HepG2 (cell line): Measurements from ENCODE around the gene ILKAP. TPM values are rescaled to one million over a fixed set of nuclear protein-coding genes. Genes with fewer than 3 reads are reported as not detected.

Experiments
- ASH2L ChIP-seq: fragments of 300-600, 200-600 bp; sonication (generic); IDR thresholded peaks from 2 replicates; pipeline ENCODE4 v1.7.0; 2017; ENCODE audit warnings: low read depth, mild to moderate bottlenecking, moderate library complexity, mixed read lengths, low read length; ENCODE audit not compliant: insufficient read length
- CCAR2 ChIP-seq: fragments of 200-400 bp; formaldehyde crosslinking; optimal IDR thresholded peaks from 2 replicates; pipeline ENCODE3; 2018; ENCODE audit warnings: low read depth, mild to moderate bottlenecking, low read length, moderate library complexity
- FOXP1 ChIP-seq, 2 experiments: fragments of 450-650 bp in 1 of 2; IDR thresholded peaks; 2 replicates each; pipeline ENCODE4 v1.6.1; 2017 to 2018; ENCODE audit warnings: antibody characterized with exemption in 1 of 2
- HNRNPLL ChIP-seq: fragments of 200-400 bp; formaldehyde crosslinking; IDR thresholded peaks from 2 replicates; pipeline ENCODE4 v1.6.1; 2017; ENCODE audit warnings: mild to moderate bottlenecking, low read depth, low read length; ENCODE audit not compliant: poor library complexity, severe bottlenecking
- JDP2 ChIP-seq: sonication (generic); formaldehyde crosslinking; IDR thresholded peaks from 2 replicates; pipeline ENCODE4 v1.8.1; 2022; ENCODE audit warnings: missing genetic modification reagents, borderline replicate concordance
- MYNN ChIP-seq: sonication (generic); formaldehyde crosslinking; IDR thresholded peaks from 2 replicates; pipeline ENCODE4 v1.4.0; 2020; ENCODE audit warnings: mild to moderate bottlenecking, low read depth, missing genetic modification reagents
- RXRB ChIP-seq: IDR thresholded peaks from 2 replicates; pipeline ENCODE4 v1.6.1; 2016; ENCODE audit warnings: borderline replicate concordance, missing genetic modification reagents, missing compliant biosample characterization
- SAP130 ChIP-seq: IDR thresholded peaks from 2 replicates; pipeline ENCODE4 v1.6.1; 2016; ENCODE audit warnings: low read depth
- ZBTB49 ChIP-seq: sonication (generic); formaldehyde crosslinking; IDR thresholded peaks from 2 replicates; pipeline ENCODE4 v1.4.0; 2020; ENCODE audit warnings: missing genetic modification reagents, borderline replicate concordance
- ZBTB8A ChIP-seq: sonication (generic); formaldehyde crosslinking; IDR thresholded peaks from 2 replicates; pipeline ENCODE4 v1.4.0; 2020; ENCODE audit warnings: mild to moderate bottlenecking, low read depth, missing genetic modification reagents, borderline replicate concordance
- ZNF256 ChIP-seq: sonication (generic); formaldehyde crosslinking; conservative IDR thresholded peaks from 2 replicates; pipeline ENCODE4 v1.4.0; 2020; ENCODE audit warnings: missing genetic modification reagents
- ZNF281 ChIP-seq: sonication (generic); formaldehyde crosslinking; IDR thresholded peaks from 2 replicates; pipeline ENCODE4 v1.4.0; 2020; ENCODE audit warnings: missing genetic modification reagents, borderline replicate concordance
- ZNF33A ChIP-seq: sonication (generic); formaldehyde crosslinking; IDR thresholded peaks from 2 replicates; pipeline ENCODE4 v1.5.1; 2020; ENCODE audit warnings: missing genetic modification reagents, mild to moderate bottlenecking, moderate library complexity, borderline replicate concordance
- ZNF430 ChIP-seq: sonication (generic); formaldehyde crosslinking; IDR thresholded peaks from 2 replicates; pipeline ENCODE4 v1.9.0; 2021; ENCODE audit warnings: mild to moderate bottlenecking, missing genetic modification reagents
- ZNF570 ChIP-seq: sonication (generic); formaldehyde crosslinking; IDR thresholded peaks from 2 replicates; pipeline ENCODE4 v1.4.0; 2020; ENCODE audit warnings: mild to moderate bottlenecking, missing genetic modification reagents, borderline replicate concordance
- ZNF614 ChIP-seq: IDR thresholded peaks from 2 replicates; pipeline ENCODE4 v1.6.1; 2018; ENCODE audit warnings: missing biosample characterization, missing genetic modification reagents, inconsistent platforms, borderline replicate concordance
- ZNF777 ChIP-seq: sonication (generic); formaldehyde crosslinking; IDR thresholded peaks from 2 replicates; pipeline ENCODE4 v1.4.0; 2020; ENCODE audit warnings: missing genetic modification reagents
- ZSCAN9 ChIP-seq: IDR thresholded peaks from 2 replicates; pipeline ENCODE4 v1.6.1; 2016; ENCODE audit warnings: borderline replicate concordance
- polyA plus RNA-seq, 8 experiments: library from polyadenylated mRNA; depleted of rRNA in 3 of 8; stranded (reverse) in 7 of 8; unstranded in 1 of 8; fragments of >200 nt; fragmentation: Illumina TruSeq in 4 of 8; extraction: Trizol in 4 of 8; gene quantifications; 2 replicates each; pipeline versions ENCODE4 v1.2.1 to v1.2.3, GENCODE V29; 2011 to 2016; ENCODE audit warnings: low read depth in 4 of 8, missing spikeins in 1 of 8, mixed read lengths in 1 of 8; ENCODE audit not compliant: insufficient read depth in 1 of 8
- total RNA-seq, 5 experiments: library from RNA; depleted of rRNA; stranded (reverse); fragments of >200 nt; fragmentation: Illumina TruSeq; extraction: Trizol; gene quantifications; 2 replicates each; pipeline ENCODE4 v1.2.3, GENCODE V29; 2016; ENCODE audit warnings: low read depth in 1 of 5
- TF ChIP-seq, protein P1 (sequence below): sonication (generic); formaldehyde crosslinking; IDR thresholded peaks from 2 replicates; pipeline ENCODE4 v1.4.0; 2020; ENCODE audit warnings: missing genetic modification reagents

ILKAP gene
- total and polyA plus RNA-seq, 2 of the 13 experiments (the other 11 are each of a cell fraction or from before 2014, with no cell fraction given): 29.6 to 33.1 TPM

DNA sequence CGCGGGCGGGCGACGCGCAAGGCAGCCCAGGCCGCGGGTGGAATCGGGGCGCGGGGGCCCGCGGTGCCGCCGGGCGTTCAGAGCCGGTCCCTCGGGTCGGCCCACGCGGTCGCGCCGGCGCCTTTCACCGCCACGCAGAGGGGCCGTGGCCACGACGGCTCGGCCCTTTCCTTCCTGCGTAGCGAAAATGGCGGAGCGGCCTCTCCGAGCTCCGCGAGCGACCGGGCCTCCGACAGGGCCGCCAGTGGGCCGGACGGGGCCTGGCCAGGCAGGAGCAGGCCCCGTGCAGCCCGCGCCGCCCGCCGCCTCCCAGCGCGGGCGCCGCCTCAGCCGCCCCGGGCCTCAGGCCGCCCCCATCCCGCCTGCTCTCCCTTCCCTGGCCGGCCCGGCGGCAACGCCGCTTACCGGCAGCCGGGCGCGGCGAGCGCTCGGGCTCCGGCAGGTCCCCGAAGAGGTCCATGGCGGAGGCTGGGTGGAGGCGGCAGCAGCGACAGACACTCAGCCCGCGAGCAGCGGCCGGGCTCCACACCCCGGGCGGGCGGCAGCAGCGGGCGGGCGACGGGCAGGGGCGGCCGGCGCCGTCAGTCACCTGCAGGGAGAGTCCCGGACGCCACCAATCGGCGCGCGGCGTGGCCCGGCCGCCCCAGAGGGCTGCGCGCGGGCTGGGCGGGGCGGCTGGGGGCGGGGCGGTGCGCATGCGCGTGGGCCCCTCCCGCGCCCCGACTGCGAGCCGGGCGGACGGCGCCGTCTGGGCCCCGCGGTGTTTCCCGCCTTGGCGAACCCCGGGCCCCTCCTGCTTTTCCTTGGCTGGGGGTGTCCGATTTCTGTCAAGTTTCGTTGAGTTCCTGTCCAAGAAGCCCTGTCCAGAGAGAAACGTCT, at the start of gene ILKAP (continued):
- 0 out of 2 replicates have a peak, but pooled peaks have one; percentile 76 for TF ChIP-seq MYNN (CRISPR knock-in tag)
- no peak for TF ChIP-seq CCAR2
- TF ChIP-seq ZNF570 (CRISPR knock-in tag): no peak
- peak; percentile 69 for TF ChIP-seq HNRNPLL
- TF ChIP-seq JDP2 (CRISPR knock-in tag): 0 out of 2 replicates have a peak, but pooled peaks have one; percentile 39
- TF ChIP-seq ZNF777 (CRISPR knock-in tag): peak; percentile 95
- TF ChIP-seq RXRB (CRISPR knock-in tag): 0 out of 2 replicates have a peak, but pooled peaks have one; percentile 4
- no peak for TF ChIP-seq ZSCAN9 (CRISPR knock-in tag)
- peak; percentile 36 for TF ChIP-seq ASH2L
- TF ChIP-seq ZNF614 (CRISPR knock-in tag): peak; percentile 25; the same call in 1 of the 2 replicates
- no peak for TF ChIP-seq ZBTB8A (CRISPR knock-in tag)
- peak; percentile 18; the same call in 1 of the 2 replicates for TF ChIP-seq ZBTB49 (CRISPR knock-in tag)
- peak; percentile 81 for TF ChIP-seq SAP130 (CRISPR knock-in tag)
- TF ChIP-seq ZNF256 (CRISPR knock-in tag): 0 out of 2 replicates have a peak, but pooled peaks have one; percentile 39
- no peak for TF ChIP-seq ZNF430
- TF ChIP-seq, protein P1, sequence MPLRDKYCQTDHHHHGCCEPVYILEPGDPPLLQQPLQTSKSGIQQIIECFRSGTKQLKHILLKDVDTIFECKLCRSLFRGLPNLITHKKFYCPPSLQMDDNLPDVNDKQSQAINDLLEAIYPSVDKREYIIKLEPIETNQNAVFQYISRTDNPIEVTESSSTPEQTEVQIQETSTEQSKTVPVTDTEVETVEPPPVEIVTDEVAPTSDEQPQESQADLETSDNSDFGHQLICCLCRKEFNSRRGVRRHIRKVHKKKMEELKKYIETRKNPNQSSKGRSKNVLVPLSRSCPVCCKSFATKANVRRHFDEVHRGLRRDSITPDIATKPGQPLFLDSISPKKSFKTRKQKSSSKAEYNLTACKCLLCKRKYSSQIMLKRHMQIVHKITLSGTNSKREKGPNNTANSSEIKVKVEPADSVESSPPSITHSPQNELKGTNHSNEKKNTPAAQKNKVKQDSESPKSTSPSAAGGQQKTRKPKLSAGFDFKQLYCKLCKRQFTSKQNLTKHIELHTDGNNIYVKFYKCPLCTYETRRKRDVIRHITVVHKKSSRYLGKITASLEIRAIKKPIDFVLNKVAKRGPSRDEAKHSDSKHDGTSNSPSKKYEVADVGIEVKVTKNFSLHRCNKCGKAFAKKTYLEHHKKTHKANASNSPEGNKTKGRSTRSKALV (CRISPR knock-in tag): 0 out of 2 replicates have a peak, but pooled peaks have one; percentile 32
- TF ChIP-seq ZNF33A (CRISPR knock-in tag): no peak
- TF ChIP-seq FOXP1 (IDR thresholded peaks at IDR 0.05): no peak
- no peak for TF ChIP-seq FOXP1 (CRISPR knock-in tag; IDR thresholded peaks at IDR 0.05)
- TF ChIP-seq ZNF281: no peak; the same call in 1 of the 2 replicates
